Measurements from ENCODE around the gene GRAMD1A. TPM values are rescaled to one million over a fixed set of nuclear protein-coding genes. Genes with fewer than 3 reads are reported as not detected.

GRAMD1A gene
- total RNA-seq, 1 donor: 61.5 TPM

DNA sequence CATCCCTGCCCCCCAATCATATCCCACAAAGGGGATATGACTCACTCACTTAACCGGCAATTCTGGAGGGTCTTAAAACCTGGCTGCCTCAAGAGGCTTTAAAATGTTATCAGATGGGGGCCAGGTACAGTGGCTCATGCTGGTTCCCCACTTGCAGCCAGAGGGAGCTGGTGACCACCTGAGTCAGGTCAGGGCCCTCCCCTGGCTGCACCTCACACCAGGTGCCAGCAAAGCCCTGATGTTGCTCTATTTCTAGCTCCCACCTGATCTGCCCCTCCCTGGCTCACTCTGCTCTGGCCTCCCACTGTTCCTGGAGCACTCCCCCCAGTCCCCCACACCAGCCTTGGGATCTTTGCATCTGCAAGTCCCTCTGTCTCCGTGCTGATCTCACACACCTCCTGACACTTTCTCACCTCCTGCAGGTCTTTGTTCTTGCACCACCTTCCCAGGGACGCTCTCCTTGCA, 55.6 kb downstream of the GRAMD1A start:
- no peak overlapping the region for H3K4me3 ChIP-seq (ENCODE audit: low read length)
- no peaks in the 10 kb centered on the region for H3K9me3 ChIP-seq (ENCODE audit: low read depth, low read length)
- no peaks in the 10 kb centered on the region for H3K27me3 ChIP-seq (ENCODE audit: insufficient read depth, low read length)
- H3K4me1 ChIP-seq (ENCODE audit: insufficient read depth, low read length): no peaks in the 10 kb centered on the region

DNA sequence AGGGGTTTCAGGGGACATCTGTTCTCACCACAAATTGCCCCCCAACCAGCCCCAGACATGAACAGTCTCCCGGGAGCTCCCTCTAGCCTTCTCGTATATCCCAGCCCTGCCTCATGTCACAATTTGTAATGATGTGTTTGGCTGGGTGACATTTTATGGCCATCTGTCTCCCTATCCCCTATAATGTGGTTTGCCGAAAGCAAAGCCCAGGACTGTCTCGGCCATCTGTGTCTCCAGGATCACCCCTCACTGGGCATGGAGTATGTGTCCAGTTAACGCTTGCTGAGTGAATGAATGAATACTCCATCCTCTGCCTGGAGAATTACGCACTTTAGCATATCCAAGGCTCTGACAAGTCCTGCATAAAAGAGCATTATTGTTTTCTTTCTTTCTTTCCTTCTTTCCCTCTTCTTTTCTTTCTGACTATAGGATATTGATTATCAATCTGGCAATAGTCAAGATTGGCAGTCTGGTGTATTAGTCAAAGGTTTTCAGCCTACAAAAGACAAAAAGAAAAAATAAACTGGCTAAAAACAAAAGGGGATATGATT, 56.5 kb downstream of the GRAMD1A start:
- Histone ChIP-seq H3K4me1 (ENCODE audit: insufficient read depth, low read length) (no peaks in the 10 kb centered on the region), H3K27me3 (ENCODE audit: insufficient read depth, low read length) (no peaks in the 10 kb centered on the region), H3K4me3 (ENCODE audit: low read length) (no peak overlapping the region), H3K9me3 (ENCODE audit: low read depth, low read length) (no peaks in the 10 kb centered on the region)

DNA sequence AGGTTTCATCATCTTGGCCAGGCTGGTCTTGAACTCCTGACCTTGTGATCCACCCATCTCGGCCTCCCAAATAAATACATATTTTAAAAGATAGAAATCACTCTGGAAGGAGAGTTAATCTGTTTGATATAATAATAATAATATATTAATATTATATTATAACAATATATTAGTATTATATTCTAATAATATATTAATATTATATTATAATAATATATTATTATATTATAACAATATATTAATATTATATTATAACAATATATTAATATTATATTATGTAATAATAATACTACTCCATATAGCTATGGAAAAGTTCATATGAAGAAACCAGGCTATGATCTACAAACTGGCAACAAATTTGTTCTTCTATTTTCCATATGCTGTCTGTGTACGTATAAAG, 58.2 kb downstream of the GRAMD1A start:
- Histone ChIP-seq H3K4me3 (ENCODE audit: low read length) (no peak overlapping the region), H3K9me3 (ENCODE audit: low read depth, low read length) (no peaks in the 10 kb centered on the region), H3K27me3 (ENCODE audit: insufficient read depth, low read length) (no peaks in the 10 kb centered on the region), H3K4me1 (ENCODE audit: insufficient read depth, low read length) (no peaks in the 10 kb centered on the region)

DNA sequence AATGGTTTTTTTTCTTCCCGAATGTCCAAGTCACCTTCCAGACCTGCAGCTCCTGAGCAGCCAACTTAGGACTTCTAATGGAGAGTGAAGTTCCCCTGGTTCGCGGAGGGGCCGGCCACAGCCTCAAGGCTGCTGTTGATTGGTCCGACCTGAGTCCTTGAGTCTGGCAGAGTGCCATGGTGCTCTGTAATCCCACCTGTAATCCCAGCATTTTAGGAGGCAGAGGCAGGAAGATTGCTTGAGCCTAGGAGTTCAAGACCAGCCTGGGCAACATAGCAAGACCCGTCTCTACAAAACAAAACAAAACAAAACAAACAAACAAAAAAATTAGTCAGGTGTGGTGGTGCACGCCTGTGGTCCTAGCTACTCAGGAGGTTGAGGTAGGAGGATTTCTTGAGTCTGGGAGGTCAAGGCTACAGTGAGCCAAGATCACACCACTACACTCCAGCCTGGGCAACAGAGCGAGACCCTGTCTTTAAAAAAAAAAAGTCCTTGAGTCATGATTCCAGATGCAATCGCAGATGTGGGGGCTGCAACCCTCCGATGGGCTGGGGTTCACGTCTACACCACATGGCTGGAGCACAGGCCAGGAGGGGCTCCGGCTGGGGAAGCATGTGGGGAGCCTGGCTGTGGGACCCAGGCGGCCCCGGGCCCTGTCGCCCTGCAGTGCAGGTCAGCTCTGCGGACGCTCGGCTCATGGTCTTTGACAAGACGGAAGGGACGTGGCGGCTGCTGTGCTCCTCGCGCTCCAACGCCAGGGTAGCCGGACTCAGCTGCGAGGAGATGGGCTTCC, 59.1 kb downstream of the GRAMD1A start:
- H3K9me3 ChIP-seq (ENCODE audit: low read depth, low read length): no peaks in the 10 kb centered on the region

DNA sequence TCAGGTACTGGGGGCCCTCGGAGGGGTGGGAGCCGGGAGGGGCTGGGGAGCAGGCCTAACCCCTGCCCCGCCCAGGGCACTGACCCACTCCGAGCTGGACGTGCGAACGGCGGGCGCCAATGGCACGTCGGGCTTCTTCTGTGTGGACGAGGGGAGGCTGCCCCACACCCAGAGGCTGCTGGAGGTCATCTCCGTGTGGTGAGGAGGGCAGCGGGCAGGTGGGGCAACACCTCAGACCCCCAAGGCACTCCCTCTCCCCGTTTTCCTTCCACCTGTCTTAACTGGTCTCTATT, 59.6 kb downstream of the GRAMD1A start:
- H3K9me3 ChIP-seq (ENCODE audit: low read depth, low read length): no peaks in the 10 kb centered on the region
- H3K27me3 ChIP-seq (ENCODE audit: insufficient read depth, low read length): no peaks in the 10 kb centered on the region
- H3K4me1 ChIP-seq (ENCODE audit: insufficient read depth, low read length): no peaks in the 10 kb centered on the region
- no peak overlapping the region for H3K4me3 ChIP-seq (ENCODE audit: low read length)

More for the DNA sequence above, 59.1 kb downstream of the GRAMD1A start:
- no peak overlapping the region for H3K4me3 ChIP-seq (ENCODE audit: low read length)
- no peaks in the 10 kb centered on the region for H3K4me1 ChIP-seq (ENCODE audit: insufficient read depth, low read length)
- H3K27me3 ChIP-seq (ENCODE audit: insufficient read depth, low read length): no peaks in the 10 kb centered on the region

DNA sequence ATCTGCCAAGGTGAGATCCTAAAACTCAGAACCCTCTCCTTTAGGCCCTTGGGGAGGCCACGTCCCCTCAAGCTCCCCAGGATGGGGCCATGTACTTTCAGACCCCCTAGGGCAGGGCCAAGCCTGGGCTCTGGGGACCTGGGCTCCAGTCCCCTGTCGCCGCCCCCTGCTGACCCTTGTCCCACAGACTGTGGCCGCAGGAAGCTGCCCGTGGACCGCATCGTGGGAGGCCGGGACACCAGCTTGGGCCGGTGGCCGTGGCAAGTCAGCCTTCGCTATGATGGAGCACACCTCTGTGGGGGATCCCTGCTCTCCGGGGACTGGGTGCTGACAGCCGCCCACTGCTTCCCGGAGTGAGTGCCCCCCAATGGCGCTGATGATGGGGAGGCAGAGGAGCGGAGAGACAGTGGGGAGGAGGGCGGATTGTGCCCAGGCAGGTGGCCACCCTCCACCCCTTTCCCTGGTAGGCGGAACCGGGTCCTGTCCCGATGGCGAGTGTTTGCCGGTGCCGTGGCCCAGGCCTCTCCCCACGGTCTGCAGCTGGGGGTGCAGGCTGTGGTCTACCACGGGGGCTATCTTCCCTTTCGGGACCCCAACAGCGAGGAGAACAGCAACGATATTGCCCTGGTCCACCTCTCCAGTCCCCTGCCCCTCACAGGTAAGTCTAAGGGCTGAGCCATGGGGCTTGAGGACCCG, 60.2 kb downstream of the GRAMD1A start:
- Histone ChIP-seq H3K9me3 (ENCODE audit: low read depth, low read length) (no peaks in the 10 kb centered on the region), H3K27me3 (ENCODE audit: insufficient read depth, low read length) (no peaks in the 10 kb centered on the region), H3K4me3 (ENCODE audit: low read length) (no peak overlapping the region), H3K4me1 (ENCODE audit: insufficient read depth, low read length) (no peaks in the 10 kb centered on the region)

DNA sequence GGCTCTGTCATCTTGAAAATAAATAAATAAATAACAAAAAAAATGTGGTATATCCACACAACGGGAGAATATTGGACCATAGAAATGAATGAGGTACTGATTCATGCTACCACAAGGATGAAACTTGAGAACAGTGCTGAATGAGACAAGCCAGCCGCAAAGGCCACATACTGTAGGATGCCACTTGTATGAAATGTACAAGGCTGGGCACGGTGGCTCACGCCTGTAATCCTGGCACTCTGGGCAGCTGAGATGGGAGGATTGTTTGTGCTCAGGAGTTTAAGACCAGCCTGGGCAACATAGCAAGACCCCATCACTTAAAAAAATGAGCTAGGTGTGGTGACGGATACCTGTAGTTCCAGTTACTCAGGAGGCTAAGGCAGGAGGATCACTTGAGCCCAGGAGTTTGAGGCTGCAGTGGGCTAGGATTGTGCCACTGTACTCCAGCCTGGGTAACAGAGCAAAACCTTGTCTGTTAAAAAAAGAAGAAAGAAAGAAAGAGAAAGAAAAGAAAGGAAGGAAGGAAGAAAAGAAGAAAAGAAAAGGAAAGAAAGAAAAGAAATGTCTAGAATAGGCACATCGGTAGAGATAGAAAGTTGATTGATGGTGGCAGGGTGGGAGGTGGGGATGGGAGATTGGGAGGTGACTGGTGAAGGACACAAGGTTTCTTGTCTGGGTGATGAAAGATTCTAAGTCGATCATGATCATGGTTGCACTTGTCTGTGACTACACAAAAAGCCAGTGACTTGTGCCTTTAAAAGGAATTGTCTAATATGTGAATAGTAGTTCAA, 61.7 kb downstream of the GRAMD1A start:
- H3K4me3 ChIP-seq (ENCODE audit: low read length): no peak overlapping the region
- H3K27me3 ChIP-seq (ENCODE audit: insufficient read depth, low read length): no peaks in the 10 kb centered on the region
- no peaks in the 10 kb centered on the region for H3K4me1 ChIP-seq (ENCODE audit: insufficient read depth, low read length)
- H3K9me3 ChIP-seq (ENCODE audit: low read depth, low read length): no peaks in the 10 kb centered on the region

DNA sequence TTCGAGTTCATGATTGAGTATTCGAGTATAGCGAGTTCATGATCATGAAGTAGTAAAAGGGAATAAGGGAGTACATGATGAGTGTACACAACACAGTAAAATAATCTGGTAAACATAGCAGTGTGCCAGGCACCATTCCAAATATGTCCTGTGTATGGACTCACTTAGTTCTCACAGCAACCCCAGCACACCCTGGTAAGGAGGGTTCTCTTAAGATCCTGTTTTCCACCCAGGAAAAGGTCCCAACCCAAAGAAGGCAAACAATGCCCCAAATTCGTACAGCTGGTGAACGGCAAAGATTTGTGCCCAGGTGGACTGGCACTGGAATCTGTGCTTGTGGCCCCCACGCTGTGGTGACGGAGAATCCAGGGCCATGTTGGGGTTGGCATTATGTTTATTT, 62.8 kb downstream of the GRAMD1A start:
- H3K4me1 ChIP-seq (ENCODE audit: insufficient read depth, low read length): no peaks in the 10 kb centered on the region
- H3K27me3 ChIP-seq (ENCODE audit: insufficient read depth, low read length): no peaks in the 10 kb centered on the region
- H3K4me3 ChIP-seq (ENCODE audit: low read length): no peak overlapping the region
- H3K9me3 ChIP-seq (ENCODE audit: low read depth, low read length): no peaks in the 10 kb centered on the region

DNA sequence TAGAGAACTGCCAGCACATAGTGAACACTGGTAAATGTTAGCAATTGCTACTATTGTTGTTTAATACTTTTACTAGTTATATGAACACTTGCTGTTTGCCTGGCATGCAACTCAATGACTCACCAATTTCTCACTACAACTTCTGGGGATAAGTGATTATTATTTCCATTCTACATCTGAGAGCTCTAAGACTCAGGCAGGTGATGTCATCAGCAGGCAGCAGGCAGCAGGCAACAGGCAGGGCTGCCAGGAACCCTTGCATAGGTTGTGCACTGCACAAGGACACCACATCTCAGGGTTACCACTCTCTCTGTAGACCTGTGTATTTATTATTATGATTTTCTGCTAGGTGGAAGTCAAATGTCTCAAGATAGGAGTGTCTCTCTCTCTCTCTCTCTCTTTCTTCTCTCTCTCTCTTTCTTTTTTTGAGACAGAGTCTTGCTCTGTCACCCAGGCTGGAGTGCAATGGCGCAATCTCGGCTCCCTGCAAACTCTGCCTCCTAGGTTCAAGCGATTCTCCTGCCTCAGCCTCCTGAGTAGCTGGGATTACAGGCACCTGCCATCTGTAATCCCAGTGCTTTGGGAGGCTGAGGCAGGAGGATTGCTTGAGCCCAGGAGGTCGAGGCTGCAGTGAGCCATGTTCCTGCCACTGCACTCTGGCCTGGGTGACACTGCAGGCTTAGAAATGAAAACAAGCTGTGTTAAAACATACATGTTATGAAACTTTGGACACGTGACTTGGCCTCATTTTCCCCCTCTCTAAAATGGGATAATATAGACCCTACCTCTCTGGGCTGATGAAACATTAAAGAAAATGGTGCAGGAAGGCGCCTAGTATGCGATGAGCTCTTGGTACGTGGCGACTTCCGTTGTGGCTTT, 64.1 kb downstream of the GRAMD1A start:
- Histone ChIP-seq H3K27me3 (ENCODE audit: insufficient read depth, low read length) (no peaks in the 10 kb centered on the region), H3K4me1 (ENCODE audit: insufficient read depth, low read length) (no peaks in the 10 kb centered on the region), H3K4me3 (ENCODE audit: low read length) (no peak overlapping the region)

DNA sequence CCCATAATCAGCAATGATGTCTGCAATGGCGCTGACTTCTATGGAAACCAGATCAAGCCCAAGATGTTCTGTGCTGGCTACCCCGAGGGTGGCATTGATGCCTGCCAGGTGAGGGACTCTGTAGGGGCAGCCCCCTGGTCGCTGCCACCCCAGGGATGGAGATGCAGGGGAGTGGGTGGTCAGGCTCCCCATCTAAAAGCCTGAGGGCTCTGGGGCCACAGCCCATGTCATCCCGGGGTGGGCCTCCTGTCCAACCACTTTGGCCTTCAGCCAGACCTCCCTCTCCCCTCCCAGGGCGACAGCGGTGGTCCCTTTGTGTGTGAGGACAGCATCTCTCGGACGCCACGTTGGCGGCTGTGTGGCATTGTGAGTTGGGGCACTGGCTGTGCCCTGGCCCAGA, 65.5 kb downstream of the GRAMD1A start:
- no peaks in the 10 kb centered on the region for H3K27me3 ChIP-seq (ENCODE audit: insufficient read depth, low read length)
- H3K4me1 ChIP-seq (ENCODE audit: insufficient read depth, low read length): no peaks in the 10 kb centered on the region
- H3K4me3 ChIP-seq (ENCODE audit: low read length): no peak overlapping the region
- H3K9me3 ChIP-seq (ENCODE audit: low read depth, low read length): no peaks in the 10 kb centered on the region

More for the DNA sequence above, 64.1 kb downstream of the GRAMD1A start:
- no peaks in the 10 kb centered on the region for H3K9me3 ChIP-seq (ENCODE audit: low read depth, low read length)

DNA sequence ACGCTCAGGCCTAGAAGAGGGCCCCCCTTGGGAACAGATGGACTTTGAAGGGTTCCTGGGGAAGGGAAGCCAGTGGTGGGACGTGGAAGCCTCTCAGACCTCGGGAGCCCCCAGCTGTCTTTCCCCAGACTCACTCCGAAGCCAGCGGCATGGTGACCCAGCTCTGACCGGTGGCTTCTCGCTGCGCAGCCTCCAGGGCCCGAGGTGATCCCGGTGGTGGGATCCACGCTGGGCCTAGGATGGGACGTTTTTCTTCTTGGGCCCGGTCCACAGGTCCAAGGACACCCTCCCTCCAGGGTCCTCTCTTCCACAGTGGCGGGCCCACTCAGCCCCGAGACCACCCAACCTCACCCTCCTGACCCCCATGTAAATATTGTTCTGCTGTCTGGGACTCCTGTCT, 66.0 kb downstream of the GRAMD1A start:
- Histone ChIP-seq H3K9me3 (ENCODE audit: low read depth, low read length) (no peaks in the 10 kb centered on the region), H3K4me1 (ENCODE audit: insufficient read depth, low read length) (no peaks in the 10 kb centered on the region), H3K27me3 (ENCODE audit: insufficient read depth, low read length) (no peaks in the 10 kb centered on the region), H3K4me3 (ENCODE audit: low read length) (no peak overlapping the region)

DNA sequence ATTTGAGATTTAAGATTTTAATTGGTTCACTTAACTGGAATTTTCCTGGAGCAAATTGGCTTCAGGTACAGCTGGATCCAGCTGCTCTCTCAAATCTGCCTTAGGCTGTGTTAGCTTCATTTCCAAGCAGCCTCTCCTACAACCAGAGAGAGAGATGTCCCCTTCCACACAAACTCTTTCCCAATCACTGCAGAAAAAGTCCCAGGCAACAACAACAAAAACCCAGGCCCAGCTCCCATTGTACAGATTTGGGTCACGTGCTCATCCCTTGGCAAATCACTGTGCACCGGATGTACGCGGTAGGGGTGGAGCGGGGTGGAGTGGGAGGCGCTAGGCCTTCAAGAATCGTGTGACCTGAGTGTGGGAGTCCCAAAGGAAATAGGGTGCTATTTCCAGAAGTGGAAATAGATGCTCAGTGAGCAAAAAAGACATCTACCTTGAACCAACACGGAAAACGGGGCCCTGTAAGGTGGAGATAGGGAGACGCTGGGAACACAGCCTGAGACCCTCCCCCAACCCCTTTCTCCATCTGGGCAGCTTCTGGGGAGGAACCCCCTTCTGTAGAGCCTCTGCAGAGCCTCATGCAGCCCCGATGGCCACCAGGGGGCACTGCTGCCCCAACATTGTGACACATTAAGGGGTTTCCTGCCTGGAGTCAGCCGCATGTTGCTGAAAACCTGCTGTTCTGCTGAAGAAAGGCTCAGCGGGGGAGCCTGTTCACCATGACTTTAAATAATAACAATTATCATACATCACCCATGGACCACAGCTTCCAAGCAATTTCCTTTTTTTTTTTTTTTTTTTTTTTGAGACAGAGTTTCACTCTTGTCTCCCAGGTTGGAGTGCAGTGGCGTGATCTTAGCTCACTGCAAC, 66.8 kb downstream of the GRAMD1A start:
- Histone ChIP-seq H3K4me3 (ENCODE audit: low read length) (no peak overlapping the region), H3K27me3 (ENCODE audit: insufficient read depth, low read length) (no peaks in the 10 kb centered on the region), H3K4me1 (ENCODE audit: insufficient read depth, low read length) (no peaks in the 10 kb centered on the region), H3K9me3 (ENCODE audit: low read depth, low read length) (no peaks in the 10 kb centered on the region)

DNA sequence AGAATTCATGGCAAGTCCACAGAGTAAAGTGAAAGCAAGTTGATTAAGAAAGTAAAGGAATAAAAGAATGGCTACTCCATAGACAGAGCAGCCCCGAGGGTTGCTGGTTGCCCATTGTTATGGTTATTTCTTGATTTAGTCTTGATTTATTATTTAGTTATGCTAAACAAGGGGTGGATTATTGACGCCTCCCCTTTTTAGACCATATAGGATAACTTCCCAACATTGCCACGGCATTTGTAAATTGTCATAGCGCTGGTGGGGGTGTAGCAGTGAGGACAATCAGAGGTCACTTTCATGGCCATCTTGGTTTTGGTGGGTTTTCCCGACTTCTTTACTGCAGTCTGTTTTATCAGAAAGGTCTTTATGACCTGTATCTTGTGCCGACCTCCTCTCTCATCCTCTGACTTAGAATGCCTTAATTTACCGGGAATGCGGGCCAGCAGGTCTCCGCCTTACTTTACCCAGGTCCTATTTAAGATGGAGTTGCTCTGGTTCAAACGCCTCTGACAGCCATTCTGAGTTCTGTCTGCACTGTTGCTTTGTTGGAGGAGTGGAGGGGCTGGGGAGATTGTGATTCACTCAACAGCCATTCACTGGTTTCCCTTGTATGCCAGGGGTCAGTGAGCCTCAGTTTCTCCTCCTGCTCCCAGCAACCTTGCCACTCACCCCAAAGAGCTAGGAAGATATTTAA, 69.0 kb downstream of the GRAMD1A start:
- Histone ChIP-seq H3K27me3 (ENCODE audit: insufficient read depth, low read length) (no peaks in the 10 kb centered on the region), H3K9me3 (ENCODE audit: low read depth, low read length) (no peaks in the 10 kb centered on the region), H3K4me3 (ENCODE audit: low read length) (no peak overlapping the region), H3K4me1 (ENCODE audit: insufficient read depth, low read length) (no peaks in the 10 kb centered on the region)
